Left ventricle myocardium inferior (tissue), 1 donor: ENCODE results near the gene GNAT1. TPM values are rescaled to one million over a fixed set of nuclear protein-coding genes. Genes with fewer than 3 reads are reported as not detected.

Experiments
- DNase-seq: peaks from one replicate; pipeline ENCODE4 v3.0.0-alpha.2; 2020
- H3K27ac ChIP-seq: fragments of 200-600 bp; replicated peaks from 2 replicates; pipeline ENCODE4 v1.8.0; 2021
- H3K27me3 ChIP-seq: fragments of 200-600 bp; 2 replicates; pipeline ENCODE4 v1.8.0; 2021; ENCODE audit warnings: low read depth
- H3K36me3 ChIP-seq: fragments of 200-600 bp; 2 replicates; pipeline ENCODE4 v1.8.0; 2021
- H3K4me1 ChIP-seq: fragments of 200-600 bp; 2 replicates; pipeline ENCODE4 v1.8.0; 2021
- H3K4me3 ChIP-seq: fragments of 200-600 bp; 2 replicates; pipeline ENCODE4 v1.8.0; 2021; ENCODE audit warnings: mild to moderate bottlenecking, moderate library complexity
- H3K9me3 ChIP-seq: fragments of 200-600 bp; replicated peaks from 2 replicates; pipeline ENCODE4 v1.8.0; 2021
- CTCF ChIP-seq: fragments of 200-600 bp; IDR thresholded peaks from 2 replicates; pipeline ENCODE4 v1.8.0; 2021; ENCODE audit warnings: antibody characterized with exemption, mild to moderate bottlenecking, borderline replicate concordance
- intact Hi-C: fragments of 100-400 bp; cut with micrococcal nuclease; formaldehyde crosslinking; loops from one replicate; pipeline ENCODE4 v1.11.0; 2022
- total RNA-seq: library from RNA; stranded (reverse); fragmentation: NEBNext Ultra II Directional; extraction: Animal tissue kit (Norgen Biotek cat#: 25700); gene quantifications from one replicate; pipeline ENCODE4 v1.2.1, GENCODE V29; 2021
- donor health status: DM: no; HTN: yes; CAD: no; lungs with severe emphysema.

The GNAT1 gene
- total RNA-seq, 1 donor from 2014 or later, result not detected

GRCh38 chr3:50187750-50188149 is 3.7 kb upstream of the GNAT1 start:
- Histone ChIP-seq H3K4me3 (no peak overlapping the region), H3K27me3 (peaks cover 15% of the 10 kb centered on the region), H3K36me3 (peaks cover 8% of the 10 kb centered on the region), H3K9me3 (no peaks in the 10 kb centered on the region), H3K4me1 (peaks cover 6% of the 10 kb centered on the region), H3K27ac (no peak overlapping the region)
- no peak for TF ChIP-seq CTCF
- DNase-seq, result no peak
- intact Hi-C loops, result no loop called here

GRCh38 chr3:50189274-50189673 is 2.1 kb upstream of the GNAT1 start:
- intact Hi-C loops, result loop anchor here (1.0 kb wide), 1 partner anchor 68 kb away; no protein-coding TSS in a partner anchor
- no peak overlapping the region for H3K27ac ChIP-seq
- peaks cover 22% of the 10 kb centered on the region for H3K4me1 ChIP-seq
- DNase-seq, result peak; percentile 69
- H3K4me3 ChIP-seq, result no peak overlapping the region
- no peaks in the 10 kb centered on the region for H3K9me3 ChIP-seq
- H3K36me3 ChIP-seq, result peaks cover 6% of the 10 kb centered on the region
- peaks cover 30% of the 10 kb centered on the region for H3K27me3 ChIP-seq
- TF ChIP-seq CTCF, result peak; percentile 86

GRCh38 chr3:50189989-50190388 is 1.4 kb upstream of the GNAT1 start:
- no peak for DNase-seq
- H3K27me3 ChIP-seq, result peaks cover 37% of the 10 kb centered on the region
- H3K4me1 ChIP-seq, result peaks cover 27% of the 10 kb centered on the region
- H3K27ac ChIP-seq, result no peak overlapping the region
- no peak for TF ChIP-seq CTCF
- no peak overlapping the region for H3K4me3 ChIP-seq
- intact Hi-C loops, result loop anchor here (1.0 to 10.0 kb wide), 2 partner anchors 69 to 85 kb away; partner anchors contain the start of gene LSMEM2
- no peaks in the 10 kb centered on the region for H3K36me3 ChIP-seq
- no peaks in the 10 kb centered on the region for H3K9me3 ChIP-seq

- no peaks in the 10 kb centered on the region for H3K9me3 ChIP-seq
- H3K27ac ChIP-seq, result no peak overlapping the region
- no peak overlapping the region for H3K4me3 ChIP-seq
- H3K36me3 ChIP-seq, result no peaks in the 10 kb centered on the region
- H3K4me1 ChIP-seq, result peaks cover 27% of the 10 kb centered on the region
- H3K27me3 ChIP-seq, result peaks cover 50% of the 10 kb centered on the region
- no peak for TF ChIP-seq CTCF
- intact Hi-C loops, result loop anchor here (10.0 kb wide), 1 partner anchor 83 kb away; the partner anchor contains the start of gene LSMEM2
- DNase-seq, result no peak
Measured at GRCh38 chr3:50192124-50192523, 714 bp downstream of the GNAT1 start.

- peaks cover 51% of the 10 kb centered on the region for H3K27me3 ChIP-seq
Measured at GRCh38 chr3:50192689-50193141, 1.3 kb downstream of the GNAT1 start.

More at GRCh38 chr3:50192689-50193141, 1.3 kb downstream of the GNAT1 start:
- H3K9me3 ChIP-seq, result no peaks in the 10 kb centered on the region
- peaks cover 27% of the 10 kb centered on the region for H3K4me1 ChIP-seq
- peak; percentile 91 for TF ChIP-seq CTCF
- peak; percentile 60 for DNase-seq
- no peak overlapping the region for H3K4me3 ChIP-seq
- no peaks in the 10 kb centered on the region for H3K36me3 ChIP-seq
- H3K27ac ChIP-seq, result no peak overlapping the region
- intact Hi-C loops, result loop anchor here (10.0 kb wide), 1 partner anchor 82 kb away; the partner anchor contains the start of gene LSMEM2
